ENCODE results near the gene CT45A3.
"Not testable (repeated sequence)": the region's sequence is repeated elsewhere in the genome, so short reads cannot be mapped to it uniquely, and the experiment has no call there.

The CT45A3 gene, protein sequence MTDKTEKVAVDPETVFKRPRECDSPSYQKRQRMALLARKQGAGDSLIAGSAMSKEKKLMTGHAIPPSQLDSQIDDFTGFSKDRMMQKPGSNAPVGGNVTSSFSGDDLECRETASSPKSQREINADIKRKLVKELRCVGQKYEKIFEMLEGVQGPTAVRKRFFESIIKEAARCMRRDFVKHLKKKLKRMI

GRCh38 chrX:135768091-135768490, at the start of gene CT45A3:
TSS of gene CT45A3 (minus strand) at chrX:135768191. CDS start at chrX:135764444, 3,747 bp downstream.
- not testable (repeated sequence) for DNase-seq

GRCh38 chrX:135802687-135803086, 34.7 kb upstream of the CT45A3 start, which contains the start of gene CT45A6:
TSS of gene CT45A6 (minus strand) at chrX:135802787. CDS start at chrX:135798993, 3,794 bp downstream.
- not testable (repeated sequence) for DNase-seq

GRCh38 chrX:135785403-135785802, 17.4 kb upstream of the CT45A3 start, which contains the start of gene CT45A5:
TSS of gene CT45A5 (minus strand) at chrX:135785503. CDS start at chrX:135781729, 3,774 bp downstream.
- not testable (repeated sequence) for DNase-seq

DNA sequence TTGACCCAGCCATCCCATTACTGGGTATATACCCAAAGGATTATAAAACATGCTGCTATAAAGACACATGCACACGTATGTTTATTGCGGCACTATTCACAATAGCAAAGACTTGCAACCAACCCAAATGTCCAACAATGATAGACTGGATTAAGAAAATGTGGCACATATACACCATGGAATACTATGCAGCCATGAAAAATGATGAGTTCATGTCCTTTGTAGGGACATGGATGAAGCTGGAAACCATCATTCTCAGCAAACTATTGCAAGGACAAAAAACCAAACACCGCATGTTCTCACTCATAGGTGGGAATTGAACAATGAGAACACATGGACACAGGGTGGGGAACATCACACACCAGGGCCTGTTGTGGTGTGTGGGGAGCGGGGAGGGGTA, 23.3 kb downstream of the CT45A3 start:
- not testable (repeated sequence) for DNase-seq

GRCh38 chrX:135741192-135741715, 26.7 kb downstream of the CT45A3 start:
- DNase-seq = no peak

- DNase-seq = peak in 1 of 2 donors; percentile 14
Observed at GRCh38 chrX:135740681-135741149, 27.3 kb downstream of the CT45A3 start.

DNA sequence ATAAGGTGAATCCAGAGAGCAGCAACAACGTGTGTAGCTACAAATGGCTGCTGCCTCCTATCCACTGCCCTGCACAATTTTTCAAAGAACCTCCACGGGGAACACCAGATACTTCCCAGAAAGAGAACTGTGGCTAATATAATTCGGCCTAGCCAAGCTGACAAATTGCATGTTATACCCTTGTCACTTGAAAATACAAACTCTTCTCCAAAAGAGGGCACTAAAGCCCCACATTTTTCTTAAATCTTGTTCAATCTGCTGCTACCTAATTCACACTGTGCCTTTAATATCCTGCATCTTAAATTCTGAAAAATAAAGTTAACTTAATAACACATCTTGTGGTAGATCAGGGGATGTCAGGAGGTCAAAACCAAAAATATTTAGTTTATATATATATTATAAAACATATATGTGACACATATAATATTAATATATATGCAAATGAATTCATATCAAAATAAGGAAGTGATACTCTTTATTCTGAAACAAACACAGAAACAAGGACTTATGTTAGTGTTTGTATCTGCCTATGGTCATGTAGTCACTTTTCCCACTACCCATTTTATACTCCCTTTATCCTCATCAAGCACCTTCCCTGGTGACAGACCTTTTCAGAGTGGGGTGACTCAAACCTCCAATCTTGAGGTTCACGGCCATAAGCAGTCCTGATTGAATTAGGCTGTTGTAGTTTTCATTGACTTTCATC, 30.5 kb downstream of the CT45A3 start:
- DNase-seq = no peak

GRCh38 chrX:135734666-135735065, 33.3 kb downstream of the CT45A3 start:
- DNase-seq = not testable (repeated sequence)

- DNase-seq = no peak
Observed at GRCh38 chrX:135713795-135714194, 54.2 kb downstream of the CT45A3 start.

DNA sequence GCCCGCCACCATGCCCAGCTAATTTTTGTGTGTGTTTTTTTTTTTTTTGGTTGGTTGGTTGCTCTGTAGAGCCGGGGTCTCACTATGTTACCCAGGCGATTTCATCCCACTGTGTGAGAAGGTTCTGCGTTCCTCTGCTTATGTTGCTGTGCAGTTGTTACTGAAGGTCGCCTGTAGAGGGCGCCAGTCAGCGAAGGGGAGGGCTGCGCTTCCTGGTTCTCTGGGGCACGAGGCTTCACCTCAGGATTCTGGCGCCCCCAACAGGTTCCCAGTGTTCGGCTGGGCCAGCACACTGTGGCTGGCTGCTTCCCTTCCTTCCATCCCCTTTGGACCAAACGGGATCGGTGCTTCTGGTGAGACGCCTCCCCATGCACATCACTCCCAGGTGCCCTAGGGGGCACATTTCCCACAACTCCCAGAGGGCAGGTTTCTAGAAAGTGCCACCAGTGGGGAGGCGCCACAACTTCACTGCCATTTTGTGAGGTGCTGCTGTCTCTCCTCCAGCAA, 54.8 kb downstream of the CT45A3 start, which contains the start of gene CT45A1:
Gene CT45A1 (plus strand): TSS at position 457 of the 507 bp plus-strand sequence. CDS start 5,302 bp downstream, outside the sequence.
- not testable (repeated sequence) for DNase-seq

Data from CD4-positive, alpha-beta T cell treated with Interferon alpha-2 for 1 hour (primary cell).